Activated CD8-positive, alpha-beta memory T cell treated with anti-CD3 and anti-CD28 coated beads for 36 hours (primary cell): Measurements from ENCODE around the gene PSPN. TPM values are rescaled to one million over a fixed set of nuclear protein-coding genes. Genes with fewer than 3 reads are reported as not detected.
"Not testable (repeated sequence)": the region's sequence is repeated elsewhere in the genome, so short reads cannot be mapped to it uniquely, and the experiment has no call there.

ENCODE experiments used
- CTCF ChIA-PET: fragments of 350-600 bp; sonication (Branson Sonifier 250); formaldehyde crosslinking; loops from one replicate; lab custom pipeline; 2021; ENCODE audit warnings: antibody characterized with exemption; lab: Charles Lee
- POLR2A ChIA-PET: fragments of 350-600 bp; sonication (Branson Sonifier 250); formaldehyde crosslinking; loops from one replicate; lab custom pipeline; 2021; ENCODE audit warnings: antibody characterized with exemption; lab: Charles Lee
- total RNA-seq, 2 experiments: library from RNA; stranded (reverse); gene quantifications; one replicate each; pipeline ENCODE4 v1.2.3, GENCODE V29; 2021

The PSPN gene
- total RNA-seq, 2 experiments from 2014 or later = 0.99 to 1.2 TPM

DNA sequence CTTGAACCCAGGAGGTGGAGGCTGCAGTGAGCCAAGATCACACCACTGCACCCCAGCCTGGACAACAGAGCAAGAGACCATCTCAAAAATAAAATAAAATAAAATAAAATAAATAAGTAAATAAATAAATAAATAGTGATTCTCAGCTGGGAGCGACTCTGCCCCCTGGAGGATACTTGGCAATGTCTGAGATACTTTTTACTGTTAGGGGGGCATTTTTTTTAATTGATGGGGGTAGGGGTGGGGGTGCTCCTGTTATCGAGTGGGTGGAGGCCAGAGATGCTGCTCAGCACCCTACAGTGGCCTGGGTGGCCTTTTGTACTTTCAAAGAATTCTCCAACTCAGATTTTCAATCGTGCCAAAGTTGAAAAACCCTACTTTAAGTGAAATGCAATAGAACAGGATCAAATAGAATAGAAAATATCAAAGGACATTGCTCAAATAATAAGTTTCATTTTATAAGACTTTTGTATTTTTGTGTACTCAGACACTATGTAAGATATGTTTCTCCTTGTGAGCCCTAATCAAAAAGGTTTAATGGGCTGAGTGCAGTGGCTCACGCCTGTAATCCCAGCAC is 21.5 kb downstream of the PSPN start:
- ChIA-PET POLR2A (interaction anchor here (0.6 kb wide), 1 partner anchor 77 kb away, joined by 3 read pairs; no protein-coding TSS in a partner anchor), CTCF (interaction anchor here (0.6 to 0.8 kb wide), 2 partner anchors 93 to 240 kb away, joined by 3 read pairs; no protein-coding TSS in a partner anchor)

GRCh38 chr19:6352381-6353165 is 23.2 kb downstream of the PSPN start:
- CTCF ChIA-PET = interaction anchor here (0.5 kb wide), 1 partner anchor 11 kb away, joined by 3 read pairs; no protein-coding TSS in a partner anchor
- POLR2A ChIA-PET = no interaction called here

DNA sequence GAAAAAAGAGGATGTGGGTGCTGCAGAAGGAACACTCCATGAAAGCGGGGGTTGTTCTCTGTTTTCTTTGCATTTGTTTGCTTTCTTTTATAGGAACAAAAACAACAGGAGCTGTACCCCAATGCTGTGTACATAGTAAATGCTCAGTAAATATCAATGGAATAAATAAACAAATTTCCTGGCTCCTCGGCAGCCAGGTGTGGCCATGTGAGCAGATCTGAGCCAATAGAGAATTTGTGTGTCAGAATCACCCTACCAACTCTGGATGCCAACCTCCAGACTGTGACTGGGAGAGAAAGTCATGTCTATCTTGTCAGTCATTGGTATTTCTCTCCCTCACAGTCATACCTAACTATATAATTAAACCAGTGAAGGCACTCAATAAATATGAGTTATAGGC is 25.0 kb downstream of the PSPN start:
- ChIA-PET POLR2A (no interaction called here), CTCF (no interaction called here)

GRCh38 chr19:6349271-6349670 is 26.5 kb downstream of the PSPN start:
- POLR2A ChIA-PET, CTCF ChIA-PET: not testable (repeated sequence)

DNA sequence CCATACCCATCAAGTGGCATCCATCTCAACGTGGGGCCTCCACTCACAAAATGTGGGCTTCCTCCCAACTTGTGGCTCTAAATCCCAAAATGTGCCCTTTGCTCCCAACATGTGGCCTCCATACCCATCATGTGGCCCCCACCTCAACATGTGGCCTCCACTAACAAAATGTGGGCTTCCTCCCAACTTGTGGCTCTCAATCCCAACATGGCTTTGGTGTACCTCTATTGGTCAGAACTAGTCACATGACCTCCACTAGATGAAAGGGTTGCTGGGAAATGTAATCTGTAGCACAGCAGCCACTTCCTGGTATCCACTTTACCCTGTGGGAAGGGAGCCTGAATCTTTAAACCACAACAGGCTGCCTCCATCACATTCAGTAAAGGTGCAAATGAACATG is 32.3 kb downstream of the PSPN start:
- ChIA-PET CTCF (no interaction called here), POLR2A (no interaction called here)

GRCh38 chr19:6340493-6341201 is 35.1 kb downstream of the PSPN start:
- CTCF ChIA-PET = interaction anchor here (0.6 kb wide), 1 partner anchor 459 kb away, joined by 3 read pairs; no protein-coding TSS in a partner anchor
- POLR2A ChIA-PET = interaction anchor here (0.6 kb wide), 1 partner anchor 141 kb away, joined by 3 read pairs; no protein-coding TSS in a partner anchor

- ChIA-PET CTCF (interaction anchor here (0.7 kb wide), 2 partner anchors 9 to 74 kb away, joined by 3 read pairs; no protein-coding TSS in a partner anchor), POLR2A (no interaction called here)
Measured at GRCh38 chr19:6334490-6335285, 41.0 kb downstream of the PSPN start.

DNA sequence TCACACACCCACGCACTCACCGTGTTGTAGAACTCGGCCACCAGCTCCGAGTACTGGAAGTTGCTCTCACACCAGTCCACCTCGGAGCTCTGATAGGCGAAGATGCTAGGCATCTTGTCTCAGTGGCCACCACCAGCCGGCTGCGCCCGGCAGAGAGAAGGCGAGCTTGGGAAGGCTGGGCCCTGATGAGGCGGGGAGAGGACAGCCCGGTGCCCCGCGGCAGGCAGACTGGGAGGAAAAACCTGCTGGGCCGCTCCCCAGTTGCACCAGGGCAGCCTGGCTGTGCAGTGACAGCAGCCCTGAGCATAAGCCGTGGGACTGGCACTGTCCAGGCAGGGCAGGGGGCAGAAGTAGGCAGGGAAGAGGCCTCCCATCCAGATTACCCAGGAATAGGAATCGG is 42.3 kb downstream of the PSPN start, which contains the start of gene ACER1:
TSS of gene ACER1 (minus strand) at position 174 of the 400 bp plus-strand sequence. CDS start at position 113, 61 bp downstream.
- CTCF ChIA-PET = no interaction called here

DNA sequence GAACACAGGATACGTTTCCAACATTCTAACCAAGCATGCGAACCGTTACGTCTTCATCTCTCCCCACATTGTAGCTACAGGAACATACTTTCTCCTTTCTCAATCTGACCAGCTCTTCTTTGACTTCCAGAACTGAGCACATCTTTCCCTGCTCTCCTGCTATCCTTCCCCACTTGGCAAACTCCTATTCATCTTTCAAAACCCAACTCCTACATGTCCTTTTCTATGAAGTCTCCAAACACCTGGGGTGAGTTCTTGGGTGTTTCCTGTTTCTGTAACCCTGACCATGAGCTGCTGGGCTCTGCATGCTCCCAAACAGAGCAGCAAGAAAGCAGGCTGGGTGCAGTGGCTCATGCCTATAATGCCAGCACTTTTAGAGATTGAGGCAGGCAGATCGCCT is 48.9 kb downstream of the PSPN start:
- ChIA-PET POLR2A (no interaction called here), CTCF (no interaction called here)

More for the DNA sequence above, 42.3 kb downstream of the PSPN start, which contains the start of gene ACER1:
- POLR2A ChIA-PET = no interaction called here

DNA sequence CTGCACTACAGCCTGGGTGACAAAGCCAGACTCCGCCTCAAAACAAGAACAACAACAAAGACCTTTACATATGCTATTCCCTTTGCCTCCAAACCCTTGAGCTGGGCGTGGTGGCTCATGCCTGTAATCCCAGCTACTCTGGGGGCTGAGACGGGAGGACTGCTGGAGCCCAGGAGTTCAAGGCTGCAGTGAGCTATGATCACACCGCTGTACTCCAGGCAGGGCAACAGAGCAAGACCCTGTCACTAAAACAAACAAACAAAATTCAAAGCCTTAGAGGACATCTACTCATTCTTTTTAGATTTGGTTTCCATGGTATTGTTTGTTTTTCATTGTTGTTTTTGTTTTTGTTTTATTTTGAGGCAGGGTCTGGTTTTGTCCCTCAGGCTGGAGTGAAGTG is 50.1 kb downstream of the PSPN start:
- CTCF ChIA-PET = interaction anchor here (0.6 kb wide), 1 partner anchor 10 kb away, joined by 3 read pairs; no protein-coding TSS in a partner anchor
- POLR2A ChIA-PET = no interaction called here

Other genes with a start within 250 kb of the PSPN start
- not detected for gene ACSBG2, start 240.3 kb downstream of the PSPN start, total RNA-seq
- gene MLLT1, start 96.0 kb downstream of the PSPN start, total RNA-seq = 10 to 100 TPM; 59.6 to 70.3 TPM
- gene ACER1, start 42.3 kb downstream of the PSPN start, total RNA-seq = not detected
- gene CLPP, start 14.4 kb downstream of the PSPN start, total RNA-seq = 100 to 1,000 TPM; 209 to 212 TPM
- 10 to 100 TPM; 28.3 to 33.8 TPM for gene ALKBH7, start 3.1 kb downstream of the PSPN start, total RNA-seq
- 10 to 100 TPM; 61.5 to 66.6 TPM for gene GTF2F1, start 17.2 kb upstream of the PSPN start, total RNA-seq
- gene KHSRP, start 48.9 kb upstream of the PSPN start, total RNA-seq = 100 to 1,000 TPM; 453 to 471 TPM
- under 1 TPM; 0.38 to 0.48 TPM for gene SLC25A41, start 57.8 kb upstream of the PSPN start, total RNA-seq
- gene SLC25A23, start 83.9 kb upstream of the PSPN start, total RNA-seq = 10 to 100 TPM; 14.2 to 15.3 TPM
- under 1 TPM; 0.38 to 0.75 TPM for gene CRB3, start 88.3 kb upstream of the PSPN start, total RNA-seq
- gene DENND1C, start 105.9 kb upstream of the PSPN start, total RNA-seq = 10 to 100 TPM; 59.8 to 61.1 TPM
- gene TUBB4A, start 126.4 kb upstream of the PSPN start, total RNA-seq = 1 to 10 TPM; 7.4 to 8.9 TPM
- gene TNFSF9, start 155.1 kb upstream of the PSPN start, total RNA-seq = 1 to 10 TPM; 5.1 to 6.3 TPM
- gene CD70, start 215.2 kb upstream of the PSPN start, total RNA-seq = 10 to 100 TPM; 41.2 to 43.3 TPM